Measurements from ENCODE around the gene KLF13.

Gene KLF13

DNA sequence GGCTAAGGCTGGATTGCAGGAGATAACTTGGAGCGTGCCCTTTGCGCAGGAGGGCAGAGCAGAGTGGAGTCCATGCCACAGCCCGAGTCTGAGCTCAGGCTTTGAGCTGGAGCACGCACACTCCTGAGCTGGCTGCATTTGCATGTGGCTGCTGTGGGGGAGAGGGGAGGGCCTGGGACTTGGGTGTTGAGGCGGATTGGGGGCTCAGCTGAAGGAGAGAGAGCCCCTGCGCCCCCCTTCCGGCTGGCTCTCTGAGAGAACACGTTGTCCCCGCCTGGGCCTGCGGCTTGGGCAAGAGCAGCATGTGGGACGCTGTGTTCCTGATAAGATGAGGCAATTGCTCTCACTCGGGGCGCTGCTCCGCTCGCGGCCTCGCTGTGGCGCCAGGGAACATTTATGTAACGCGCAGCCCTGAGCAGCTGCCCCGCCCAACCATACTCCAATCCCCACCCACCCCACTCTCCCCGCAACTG is 39.1 kb downstream of the KLF13 start:
- peak; percentile 38 for DNase-seq

GRCh38 chr15:31366169-31366734 is 39.6 kb downstream of the KLF13 start:
- DNase-seq = no peak

GRCh38 chr15:31367021-31367729 is 40.5 kb downstream of the KLF13 start:
- DNase-seq = no peak

GRCh38 chr15:31367730-31368344 is 41.2 kb downstream of the KLF13 start:
- no peak for DNase-seq

- DNase-seq = no peak
Observed at GRCh38 chr15:31369727-31370126, 43.1 kb downstream of the KLF13 start.

DNA sequence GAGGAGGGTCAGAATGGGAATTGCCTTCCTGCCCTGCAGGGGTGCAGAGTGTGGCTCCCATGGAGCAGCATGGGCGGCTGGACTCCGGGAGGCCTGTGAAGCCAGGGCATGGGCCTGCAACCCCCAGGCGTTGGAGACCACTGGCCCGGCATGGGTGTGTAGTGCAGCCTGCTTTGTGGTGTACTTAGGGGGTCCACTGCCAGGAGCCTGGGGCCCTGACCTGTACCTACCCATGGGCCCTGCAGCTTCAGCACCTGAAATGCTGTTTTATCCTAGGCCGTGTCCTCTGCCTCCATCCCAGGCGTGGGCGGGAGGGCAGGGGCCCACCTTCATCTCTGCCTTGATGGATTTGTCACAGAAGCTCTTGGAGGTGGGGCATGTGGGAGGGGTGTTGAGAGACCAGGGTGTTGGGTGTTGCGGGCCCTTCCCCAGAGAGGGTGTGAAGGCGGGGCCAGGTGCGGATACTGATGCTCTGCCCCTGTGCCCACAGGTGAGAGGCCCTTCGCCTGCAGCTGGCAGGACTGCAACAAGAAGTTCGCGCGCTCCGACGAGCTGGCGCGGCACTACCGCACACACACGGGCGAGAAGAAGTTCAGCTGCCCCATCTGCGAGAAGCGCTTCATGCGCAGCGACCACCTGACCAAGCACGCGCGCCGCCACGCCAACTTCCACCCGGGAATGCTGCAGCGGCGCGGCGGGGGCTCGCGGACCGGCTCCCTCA is 45.0 kb downstream of the KLF13 start:
- no peak for DNase-seq

DNA sequence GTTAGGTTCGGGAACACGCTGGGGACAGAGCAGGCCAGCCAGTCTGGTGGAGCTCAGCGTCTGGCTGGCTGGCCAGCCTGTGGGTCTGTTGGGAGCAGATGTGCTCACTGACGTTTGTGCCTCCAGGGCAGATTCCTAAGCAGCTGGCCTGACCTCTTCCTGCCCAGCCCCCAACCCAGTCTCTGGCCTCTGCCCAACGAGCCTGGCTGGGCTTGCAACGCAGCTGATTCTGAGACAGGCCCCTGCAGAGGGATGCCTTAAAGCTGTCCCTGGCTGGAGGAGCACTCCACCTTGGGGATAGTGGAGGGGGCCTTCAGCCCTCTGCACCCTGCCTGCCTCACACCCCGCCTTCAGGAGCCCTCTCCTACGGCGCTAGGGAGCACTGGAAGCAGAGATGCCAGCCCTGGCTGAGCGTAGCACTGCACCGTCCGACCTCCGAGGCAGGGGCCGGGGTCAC is 46.0 kb downstream of the KLF13 start:
- peak; percentile 16 for DNase-seq

DNA sequence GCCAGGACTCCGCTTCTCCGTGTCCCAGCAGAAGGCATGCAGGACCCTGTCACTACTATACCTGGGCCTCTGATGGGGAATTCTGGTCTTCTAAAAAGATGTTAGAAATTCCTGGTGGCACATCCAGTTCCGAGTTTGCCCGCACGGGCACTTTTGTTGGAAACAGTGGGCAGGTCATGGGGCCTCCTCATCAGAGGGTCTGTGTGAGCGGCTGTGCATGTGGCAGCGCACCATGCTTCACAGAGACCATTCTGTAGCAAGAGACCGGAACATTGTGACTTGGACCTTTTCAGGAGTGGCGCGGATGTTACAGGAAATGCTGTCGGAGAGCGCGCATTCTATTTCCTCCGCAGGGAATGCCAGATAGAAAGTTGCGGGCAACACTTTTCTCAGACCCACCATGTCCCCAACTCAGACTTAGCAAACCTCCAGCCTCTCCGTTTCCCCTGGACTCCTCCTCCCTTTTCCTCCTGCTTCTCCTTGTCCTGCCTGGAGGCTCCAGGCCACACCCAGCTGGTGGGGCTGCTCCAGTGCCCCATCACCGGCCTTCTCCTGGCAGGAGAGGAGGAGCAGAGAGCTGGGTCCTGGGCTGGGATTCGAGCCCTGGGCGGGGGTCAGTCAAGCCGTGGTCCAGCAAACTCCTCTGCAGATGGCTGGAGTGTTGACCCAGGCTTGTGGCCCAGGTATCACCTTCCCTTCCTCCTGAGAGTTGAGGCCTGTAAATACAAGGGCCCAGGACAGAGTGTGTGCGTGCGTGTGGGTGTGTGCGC is 46.6 kb downstream of the KLF13 start:
- DNase-seq = no peak

DNA sequence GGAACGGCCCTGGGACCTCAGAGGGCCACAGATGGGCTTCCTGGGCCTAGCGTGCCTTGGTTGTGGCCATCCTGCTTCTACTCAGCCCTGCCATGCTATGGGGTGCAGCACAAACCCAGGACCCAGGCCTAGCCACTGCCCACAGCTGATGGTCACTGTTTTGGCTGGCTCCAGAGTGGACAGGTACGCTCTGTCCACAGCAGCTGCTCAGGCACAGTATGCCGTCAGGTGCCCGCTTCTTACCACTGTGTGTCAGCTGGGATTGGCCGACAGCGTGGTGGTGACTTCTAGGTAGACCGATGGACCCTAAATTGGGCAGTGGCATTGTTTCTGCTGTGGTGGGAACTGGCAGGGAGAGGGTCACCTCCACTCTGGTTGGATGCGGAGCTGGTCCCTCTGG is 47.3 kb downstream of the KLF13 start:
- DNase-seq = no peak

- no peak for DNase-seq
Observed at GRCh38 chr15:31374489-31374888, 47.9 kb downstream of the KLF13 start.

GRCh38 chr15:31374986-31375385 is 48.4 kb downstream of the KLF13 start:
- no peak for DNase-seq

- DNase-seq = no peak
Observed at GRCh38 chr15:31375772-31376171, 49.1 kb downstream of the KLF13 start.

GRCh38 chr15:31376511-31376910 is 49.9 kb downstream of the KLF13 start:
- DNase-seq = no peak

- no peak for DNase-seq
Observed at GRCh38 chr15:31377030-31377429, 50.4 kb downstream of the KLF13 start.

DNA sequence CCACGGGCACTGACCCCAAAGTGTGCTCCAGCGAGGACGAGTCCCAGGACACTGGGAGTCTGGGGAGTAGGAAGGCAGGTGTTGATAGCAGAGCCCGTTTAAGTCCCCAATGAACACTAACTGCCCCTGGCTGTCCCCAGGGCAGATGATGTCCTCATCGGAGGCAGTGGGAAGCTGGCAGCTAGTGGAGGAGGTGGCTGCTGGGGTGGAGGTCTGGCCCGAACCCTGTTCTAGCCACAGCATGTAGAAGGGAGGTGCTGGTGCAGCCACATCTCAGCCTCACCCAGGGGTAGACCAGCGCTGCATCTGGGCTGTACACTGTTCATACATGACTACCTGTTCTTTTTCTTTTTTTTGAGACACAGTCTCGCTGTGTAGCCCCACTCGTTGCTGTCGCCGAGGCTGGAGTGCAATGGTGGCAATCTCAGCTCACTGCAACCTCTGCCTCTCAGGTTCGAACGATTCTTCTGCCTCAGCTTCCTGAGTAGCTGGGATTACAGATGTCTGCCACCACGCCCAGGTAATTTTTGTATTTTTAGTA is 51.8 kb downstream of the KLF13 start:
- no peak for DNase-seq

DNA sequence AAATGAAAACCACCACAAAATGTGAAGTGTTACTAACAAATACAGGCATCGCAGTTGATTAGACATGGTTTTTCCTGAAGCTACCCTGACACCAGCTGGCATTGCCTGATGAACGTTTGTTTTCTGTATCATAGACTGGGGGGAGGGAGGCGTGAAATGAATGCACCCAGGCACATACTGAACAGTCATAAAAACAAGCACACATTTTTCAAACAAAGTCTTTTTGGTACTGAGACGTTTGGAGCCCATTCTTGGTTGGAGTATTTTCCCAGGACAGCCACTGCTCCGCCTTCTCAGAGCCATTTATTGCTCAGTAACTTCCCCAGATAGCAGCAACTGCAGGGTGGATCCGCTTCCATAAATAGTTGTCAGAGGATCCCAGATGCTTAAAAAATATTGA is 52.4 kb downstream of the KLF13 start:
- DNase-seq = no peak

DNA sequence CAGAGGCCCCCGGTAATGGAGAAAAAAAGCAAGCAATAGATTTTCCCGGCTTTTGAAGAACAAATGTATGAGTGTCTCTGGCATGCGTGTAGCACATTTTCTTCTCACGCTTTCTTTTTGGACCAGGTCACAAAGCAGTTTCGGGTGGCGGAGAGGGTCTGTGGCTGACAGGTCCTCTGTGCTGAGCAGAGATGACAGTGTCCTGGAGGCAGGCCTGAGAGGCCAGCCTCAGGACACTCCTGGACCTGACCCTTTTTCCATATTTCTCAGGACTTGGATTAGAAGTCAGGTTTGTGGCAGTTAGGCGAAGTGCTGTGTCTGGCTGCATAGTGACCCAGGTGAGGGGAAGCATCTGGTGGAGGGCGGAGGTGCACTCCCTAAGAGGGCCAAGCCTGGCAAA is 52.9 kb downstream of the KLF13 start:
- no peak for DNase-seq

GRCh38 chr15:31381801-31382712 is 55.4 kb downstream of the KLF13 start:
- no peak for DNase-seq

DNA sequence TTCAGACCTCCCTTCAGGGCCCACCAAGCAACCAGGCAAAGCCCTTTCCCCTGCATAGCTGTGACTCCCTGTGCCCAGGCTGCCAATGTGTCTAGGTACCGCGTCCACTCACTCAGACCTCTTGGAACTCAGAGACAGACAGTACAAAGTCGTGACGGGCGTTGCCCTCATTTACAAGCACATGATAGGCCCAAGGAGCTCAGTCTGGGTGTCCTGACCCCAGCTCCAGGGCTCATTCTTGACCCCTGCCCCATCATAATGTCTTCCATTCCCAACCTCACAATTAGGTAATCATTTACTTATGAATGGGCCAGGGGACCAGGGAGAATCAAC is 56.0 kb downstream of the KLF13 start:
- no peak for DNase-seq

DNA sequence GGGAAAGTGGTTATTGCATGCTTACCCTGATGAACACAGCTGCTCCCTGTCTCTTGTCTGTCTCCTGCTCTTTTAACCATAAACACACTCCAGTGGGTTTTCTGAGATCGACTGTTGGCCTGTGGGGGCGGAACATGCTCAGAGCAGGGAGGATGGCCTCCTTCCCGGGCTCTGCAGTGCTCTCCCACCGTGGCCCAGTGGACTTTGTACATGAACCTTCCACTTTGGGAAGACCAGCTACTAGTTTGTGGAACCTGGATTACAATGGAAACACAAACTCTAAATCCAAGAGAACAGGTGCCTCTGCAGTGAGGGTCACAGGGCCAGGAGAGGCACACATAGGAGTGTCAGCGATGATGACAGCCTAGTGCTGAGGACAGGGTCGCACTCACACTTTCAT is 56.5 kb downstream of the KLF13 start:
- DNase-seq = no peak

- DNase-seq = no peak
Observed at GRCh38 chr15:31384568-31384967, 57.9 kb downstream of the KLF13 start.

- DNase-seq = no peak
Observed at GRCh38 chr15:31385736-31386135, 59.1 kb downstream of the KLF13 start.
